Activated CD8-positive, alpha-beta memory T cell treated with anti-CD3 and anti-CD28 coated beads, Interleukin-2, amount 50 U/mL, for 48 hours (primary cell): ENCODE measurements around the gene NEURL4.

Experiments
- DNase-seq: peaks from one replicate; pipeline ENCODE4 v3.0.0-alpha.2; 2020

The NEURL4 gene

GRCh38 chr17:7321466-7321865 is 7.7 kb downstream of the NEURL4 start:
- DNase-seq, result no peak

- DNase-seq, result no peak
These were observed 10.8 kb downstream of the NEURL4 start for GRCh38 chr17:7318121-7318860.

GRCh38 chr17:7317161-7317803 is 11.9 kb downstream of the NEURL4 start:
- no peak for DNase-seq

GRCh38 chr17:7315570-7316235 is 13.4 kb downstream of the NEURL4 start:
- DNase-seq, result no peak

- DNase-seq, result peak; percentile 98
These were observed 14.2 kb downstream of the NEURL4 start, which contains the start of gene GPS2 for GRCh38 chr17:7314719-7315569. Gene GPS2, minus strand, starts transcription at chr17:7315360. Its CDS starts 308 bp downstream, at chr17:7315052.

GRCh38 chr17:7313890-7314718 is 15.0 kb downstream of the NEURL4 start:
- DNase-seq, result peak; percentile 69

- DNase-seq, result peak; percentile 79
These were observed 15.8 kb downstream of the NEURL4 start for GRCh38 chr17:7313088-7313889.

- no peak for DNase-seq
These were observed 16.6 kb downstream of the NEURL4 start for GRCh38 chr17:7312432-7313087.

GRCh38 chr17:7311110-7311705 is 17.9 kb downstream of the NEURL4 start:
- no peak for DNase-seq

- no peak for DNase-seq
These were observed 19.5 kb downstream of the NEURL4 start for GRCh38 chr17:7309628-7310027.

GRCh38 chr17:7308625-7309433 is 20.3 kb downstream of the NEURL4 start:
- peak; percentile 86 for DNase-seq

- peak; percentile 80 for DNase-seq
These were observed 21.2 kb downstream of the NEURL4 start for GRCh38 chr17:7307686-7308624.

- DNase-seq, result peak; percentile 100
These were observed 22.0 kb downstream of the NEURL4 start, which contains the start of gene EIF5A for GRCh38 chr17:7306911-7307685. Gene EIF5A, plus strand, starts transcription at chr17:7307628. Its CDS starts 2,008 bp downstream, at chr17:7309636.

- no peak for DNase-seq
These were observed 25.0 kb downstream of the NEURL4 start for GRCh38 chr17:7304179-7304578.

- DNase-seq, result peak; percentile 91
These were observed 32.8 kb downstream of the NEURL4 start for GRCh38 chr17:7296189-7296861.
